DMS 273 treated with DMSO at 0.1 percent for 48 hours (cell line): ENCODE data around the gene NPTX1.
A peak's percentile ranks its signal among the peaks of the same experiment; 100 is the strongest.

Experiments used
- DNase-seq: peaks from one replicate; lab custom pipeline; 2025; lab: John Stamatoyannopoulos, UW

NPTX1 gene

DNA sequence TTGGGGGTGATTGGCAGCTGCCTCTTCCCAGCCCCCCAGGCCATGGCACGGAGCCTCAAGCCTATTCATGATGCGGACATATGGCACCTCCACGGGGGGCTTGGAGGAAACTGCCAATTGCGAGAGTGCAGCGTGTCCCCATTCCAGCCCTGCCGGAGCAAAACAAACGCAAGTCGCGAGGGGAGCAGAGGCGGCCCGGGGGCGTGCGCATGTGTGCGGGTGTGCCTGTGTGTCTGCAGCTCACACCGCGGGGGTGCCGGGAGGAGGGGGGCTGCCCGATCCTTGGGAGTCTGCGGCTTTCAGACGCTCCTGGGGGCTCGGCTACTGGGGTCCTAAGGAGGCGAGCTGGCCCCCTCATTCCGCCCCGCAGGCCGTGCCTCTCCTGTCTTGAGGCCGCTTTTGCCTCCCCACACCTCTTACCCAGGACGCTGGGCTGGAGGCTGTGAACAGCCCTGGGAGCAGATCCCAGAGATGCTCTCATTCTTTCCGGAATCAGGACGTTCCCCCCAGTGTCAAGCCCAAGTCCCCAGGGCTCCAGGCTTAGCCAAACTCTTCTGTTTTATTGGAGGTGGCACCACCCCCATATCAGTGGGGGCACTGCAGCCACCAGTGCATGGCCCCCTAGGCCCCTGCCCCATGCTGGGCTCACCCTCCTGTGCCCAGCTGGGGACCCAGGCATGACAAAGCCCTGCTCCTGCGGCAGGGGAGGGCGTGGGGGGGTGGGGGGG, 32.3 kb downstream of the NPTX1 start:
- DNase-seq, result peak; percentile 81

DNA sequence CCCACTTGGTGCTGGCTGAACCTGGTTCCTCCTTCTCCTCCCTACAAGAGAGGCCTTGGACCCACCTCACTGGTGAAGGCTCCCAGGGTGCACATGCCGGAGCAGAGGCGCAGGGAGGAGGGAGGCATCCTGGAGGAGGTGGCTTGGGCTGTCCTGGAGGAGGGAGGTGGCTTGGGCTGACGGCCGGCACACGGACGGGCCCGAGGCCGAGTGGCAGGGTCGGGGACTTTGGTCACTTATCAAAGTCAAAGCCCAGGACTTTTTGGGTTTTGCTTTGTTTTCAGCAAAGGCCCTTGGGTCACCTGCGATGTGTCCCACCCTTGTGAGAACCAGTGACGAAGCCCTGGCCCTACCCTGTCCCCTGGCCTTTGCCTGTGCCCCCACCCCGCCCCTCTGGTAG, 32.9 kb downstream of the NPTX1 start:
- no peak for DNase-seq

DNA sequence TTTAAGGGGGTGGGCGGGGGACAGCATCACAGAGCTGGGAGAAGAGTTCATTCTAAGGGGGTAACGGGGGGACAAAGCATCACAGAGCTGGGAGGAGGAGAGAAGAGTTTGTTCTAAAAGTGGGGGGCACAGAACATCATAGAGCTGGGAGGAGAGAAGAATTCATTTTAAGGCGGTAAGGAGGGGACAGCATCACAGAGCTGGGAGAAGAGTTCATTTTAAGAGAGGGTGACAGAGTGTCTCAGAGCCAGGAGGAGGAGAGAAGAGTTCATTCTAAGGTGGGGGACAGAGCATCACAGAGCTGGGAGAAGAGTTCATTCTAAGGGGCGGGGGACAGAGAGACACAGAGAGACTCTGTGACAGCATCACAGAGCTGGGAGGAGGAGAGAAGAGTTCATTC, 33.6 kb downstream of the NPTX1 start:
- DNase-seq, result no peak

GRCh38 chr17:80442323-80442659, 34.1 kb downstream of the NPTX1 start:
- no peak for DNase-seq

GRCh38 chr17:80441598-80442322, 34.6 kb downstream of the NPTX1 start:
- no peak for DNase-seq

- DNase-seq, result no peak
These were observed 35.3 kb downstream of the NPTX1 start for GRCh38 chr17:80441133-80441578.

GRCh38 chr17:80439499-80439898, 36.9 kb downstream of the NPTX1 start:
- DNase-seq, result no peak

DNA sequence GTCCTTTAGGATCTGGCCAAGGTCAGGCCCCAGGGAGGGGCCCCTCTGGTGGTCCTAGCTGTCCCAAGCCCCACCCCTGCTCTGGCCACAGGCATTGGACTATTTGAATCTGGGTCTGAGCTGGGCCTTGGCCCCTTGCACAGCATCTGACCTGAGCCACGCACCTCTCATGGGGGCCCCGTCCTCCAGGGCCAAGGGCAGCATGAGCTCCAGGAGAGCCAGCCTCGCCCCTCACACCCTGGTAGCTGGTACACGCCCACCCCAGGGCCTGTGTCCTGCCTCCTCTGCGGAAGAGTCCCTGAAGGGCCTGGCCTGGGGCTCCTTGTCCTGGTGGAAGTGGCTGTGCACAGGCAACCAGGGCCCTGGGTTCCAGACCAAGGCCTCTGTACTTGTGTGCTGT, 37.6 kb downstream of the NPTX1 start:
- DNase-seq, result no peak

- no peak for DNase-seq
These were observed 38.9 kb downstream of the NPTX1 start for GRCh38 chr17:80437532-80437931.

DNA sequence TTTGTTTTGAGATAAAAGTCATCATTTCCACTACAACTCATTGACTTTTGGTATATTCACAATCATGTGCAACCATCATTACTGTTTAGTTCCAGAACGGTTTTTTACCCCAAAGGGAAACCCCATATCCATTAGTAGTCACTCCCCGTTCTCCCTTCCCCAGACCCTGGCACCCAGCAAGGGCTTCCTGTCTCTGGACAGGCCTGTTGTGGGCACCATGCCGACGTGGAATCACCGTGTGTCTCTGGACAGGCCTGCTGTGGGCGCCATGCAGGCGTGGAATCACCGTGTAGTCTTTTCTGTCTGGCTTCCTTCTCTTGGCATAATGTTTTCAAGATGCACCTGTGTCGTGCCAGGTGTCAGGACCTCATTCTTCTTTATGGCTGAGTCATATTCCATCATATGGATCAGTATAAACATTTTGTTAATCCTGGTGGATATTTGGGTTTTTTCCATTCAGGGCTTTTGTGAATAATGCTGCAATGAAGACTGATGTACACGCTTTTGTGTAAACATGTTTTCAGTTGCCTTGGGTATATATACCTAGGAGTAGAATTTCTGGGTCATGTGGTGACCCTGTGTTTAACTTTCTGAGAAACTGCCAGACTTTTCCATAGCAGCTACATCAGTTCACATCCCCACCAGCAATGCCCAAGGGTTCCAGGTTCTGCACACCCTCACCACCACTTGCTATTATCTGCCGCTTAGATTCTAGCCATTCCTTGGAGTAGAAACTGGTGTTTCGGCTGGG, 42.3 kb downstream of the NPTX1 start:
- DNase-seq, result no peak

GRCh38 chr17:80432961-80433550, 43.4 kb downstream of the NPTX1 start:
- DNase-seq, result no peak

- no peak for DNase-seq
These were observed 44.0 kb downstream of the NPTX1 start for GRCh38 chr17:80432350-80432955.

- DNase-seq, result no peak
These were observed 44.9 kb downstream of the NPTX1 start for GRCh38 chr17:80431246-80432195.

DNA sequence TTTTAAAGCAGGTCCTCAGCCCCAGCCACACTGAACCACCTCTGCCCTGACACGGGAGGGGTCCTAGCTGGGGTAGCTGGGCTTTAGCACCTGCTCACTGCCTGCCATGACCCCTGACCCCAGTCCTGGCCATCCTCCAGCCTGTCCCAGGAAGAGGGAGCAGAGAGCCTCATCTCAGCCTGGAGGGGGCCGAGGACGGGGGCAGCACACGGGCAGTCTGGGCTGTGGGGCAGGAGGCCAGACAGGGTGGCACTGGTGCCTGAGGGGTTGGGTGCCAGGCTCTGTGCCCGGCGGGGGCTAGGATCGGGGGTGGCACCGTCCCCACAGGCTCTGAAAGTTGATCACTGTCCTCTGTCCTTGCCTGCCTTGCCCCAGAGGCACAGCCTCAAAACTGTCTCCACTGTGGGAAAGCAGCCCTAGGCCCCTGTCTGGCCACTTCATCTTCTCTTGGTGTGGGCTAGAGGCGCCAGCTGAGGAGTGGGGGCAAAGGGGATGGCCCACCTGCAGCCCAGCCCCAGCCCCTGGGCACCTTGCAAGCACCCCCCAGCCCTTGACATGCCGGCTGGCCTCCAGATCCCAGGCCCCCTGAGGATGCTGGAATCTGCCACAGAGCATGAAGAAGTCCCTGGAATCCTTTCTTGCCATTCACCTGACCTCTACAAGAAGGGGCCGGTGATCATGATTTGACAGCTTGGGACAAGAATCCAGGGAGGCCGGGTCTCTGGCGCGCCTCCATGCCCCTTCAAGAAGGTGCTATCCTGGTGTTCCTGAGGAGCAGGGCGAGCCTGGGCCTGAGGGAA, 45.8 kb downstream of the NPTX1 start:
- no peak for DNase-seq

GRCh38 chr17:80429356-80430275, 46.8 kb downstream of the NPTX1 start:
- no peak for DNase-seq

GRCh38 chr17:80428796-80429195, 47.6 kb downstream of the NPTX1 start:
- no peak for DNase-seq

GRCh38 chr17:80428363-80428762, 48.0 kb downstream of the NPTX1 start:
- DNase-seq, result no peak

GRCh38 chr17:80427366-80428282, 48.8 kb downstream of the NPTX1 start:
- DNase-seq, result no peak
